Measurements from ENCODE around the gene ZNF619.
"Not testable (repeated sequence)": the region's sequence is repeated elsewhere in the genome, so short reads cannot be mapped to it uniquely, and the experiment has no call there.

ZNF619 gene

DNA sequence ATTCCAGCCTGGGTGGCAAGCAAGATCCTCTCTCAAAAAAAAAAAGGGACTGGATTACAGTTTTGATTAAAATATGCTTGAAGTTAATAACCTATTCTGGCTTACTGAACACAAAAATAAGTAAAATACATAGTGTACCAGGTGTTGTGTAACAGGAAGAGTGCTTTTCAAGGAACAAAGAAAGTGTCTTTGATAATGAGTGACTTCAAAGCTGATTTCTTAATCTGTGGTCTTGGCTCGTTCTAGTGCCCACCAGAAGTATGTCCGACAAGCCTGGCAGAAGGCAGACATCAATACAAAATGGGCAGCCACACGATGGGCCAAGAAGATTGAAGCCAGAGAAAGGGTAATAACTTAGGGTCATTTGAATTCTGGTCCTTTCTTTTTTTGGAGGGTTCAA is 15.8 kb upstream of the ZNF619 start:
- peaks cover 4% of the 10 kb centered on the region for H3K79me1 ChIP-seq (ENCODE audit: low read length)
- no peak overlapping the region for H3K4me3 ChIP-seq (ENCODE audit: low read depth, low read length)
- no peak overlapping the region for H2AK5ac ChIP-seq (ENCODE audit: low read length)
- H2AFZ ChIP-seq (ENCODE audit: insufficient read depth, low read length, poor library complexity) = no peak overlapping the region
- no peaks in the 10 kb centered on the region for H3K9me3 ChIP-seq (ENCODE audit: insufficient read depth, low read depth, low read length)
- H3K4me1 ChIP-seq (ENCODE audit: control insufficient read depth in 1 of 2, insufficient read depth in 2 of 2, low read length in 2 of 2) = peaks cover 0 to 2% of the 10 kb centered on the region in 2 experiments
- no peak overlapping the region for H4K8ac ChIP-seq (ENCODE audit: low read depth, low read length)
- H3K27me3 ChIP-seq (ENCODE audit: insufficient read depth, low read length) = no peaks in the 10 kb centered on the region
- no CpG with 5 or more reads among the region's 3 CpGs for WGBS (ENCODE audit: extremely low coverage, insufficient coverage, insufficient read length)
- no peak overlapping the region for H4K12ac ChIP-seq (ENCODE audit: low read depth, low read length)
- H3K4me2 ChIP-seq (ENCODE audit: low read length) = no peak overlapping the region
- H2BK5ac ChIP-seq (ENCODE audit: low read depth, low read length, poor library complexity) = no peak overlapping the region
- H3K36me3 ChIP-seq (ENCODE audit: control insufficient read depth in 1 of 2, insufficient read depth in 2 of 2, low read length in 2 of 2) = peaks cover 32 to 36% of the 10 kb centered on the region in 2 experiments
- no peak overlapping the region for H3K9ac ChIP-seq (ENCODE audit: low read length)
- no peak overlapping the region for H3K23ac ChIP-seq (ENCODE audit: low read length)
- no peak overlapping the region for H3K27ac ChIP-seq (ENCODE audit: low read depth, low read length)
- no peak overlapping the region for H2BK12ac ChIP-seq (ENCODE audit: low read length)
- no peak overlapping the region for H3K4ac ChIP-seq (ENCODE audit: low read depth, low read length)
- no peak overlapping the region for H2BK120ac ChIP-seq (ENCODE audit: insufficient read depth, low read length, poor library complexity)
- no peak for DNase-seq
- H3K18ac ChIP-seq (ENCODE audit: low read length) = no peak overlapping the region
- no peak overlapping the region for H4K91ac ChIP-seq (ENCODE audit: low read depth, low read length)
- peaks cover 7% of the 10 kb centered on the region for H3K79me2 ChIP-seq (ENCODE audit: control insufficient read depth, insufficient read depth, low read length, poor library complexity)
- no peak overlapping the region for H3K14ac ChIP-seq (ENCODE audit: low read length)

DNA sequence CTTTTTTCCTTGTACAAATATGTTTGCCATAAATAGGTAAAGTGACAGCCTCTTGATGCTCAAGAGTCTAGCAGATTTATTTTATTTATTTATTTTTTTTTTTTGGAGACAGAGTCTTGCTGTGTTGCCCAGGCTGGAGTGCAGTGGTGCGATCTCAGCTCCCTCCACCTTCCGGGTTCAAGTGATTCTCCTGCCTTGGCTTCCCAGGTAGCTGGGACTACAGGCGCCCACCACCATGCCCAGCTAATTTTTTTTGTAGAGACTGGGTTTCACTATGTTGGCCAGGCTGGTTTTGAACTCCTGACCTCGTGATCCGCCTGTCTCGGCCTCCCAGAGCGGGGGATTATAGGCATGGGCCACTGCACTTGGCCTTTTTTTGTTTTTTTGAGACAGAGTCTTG is 14.1 kb upstream of the ZNF619 start:
- not testable (repeated sequence) for H4K91ac ChIP-seq (ENCODE audit: low read depth, low read length); H3K23ac ChIP-seq (ENCODE audit: low read length); H3K14ac ChIP-seq (ENCODE audit: low read length); H3K79me2 ChIP-seq (ENCODE audit: control insufficient read depth, insufficient read depth, low read length, poor library complexity); H2BK120ac ChIP-seq (ENCODE audit: insufficient read depth, low read length, poor library complexity); H3K79me1 ChIP-seq (ENCODE audit: low read length); H3K4ac ChIP-seq (ENCODE audit: low read depth, low read length); H2BK5ac ChIP-seq (ENCODE audit: low read depth, low read length, poor library complexity); H2AFZ ChIP-seq (ENCODE audit: insufficient read depth, low read length, poor library complexity); H2BK12ac ChIP-seq (ENCODE audit: low read length); H3K4me3 ChIP-seq (ENCODE audit: low read depth, low read length); H2AK5ac ChIP-seq (ENCODE audit: low read length); H3K9ac ChIP-seq (ENCODE audit: low read length); H3K4me1 ChIP-seq (ENCODE audit: control insufficient read depth in 1 of 2, insufficient read depth in 2 of 2, low read length in 2 of 2); H3K9me3 ChIP-seq (ENCODE audit: insufficient read depth, low read depth, low read length); H4K8ac ChIP-seq (ENCODE audit: low read depth, low read length); H3K18ac ChIP-seq (ENCODE audit: low read length); H3K4me2 ChIP-seq (ENCODE audit: low read length); H3K27me3 ChIP-seq (ENCODE audit: insufficient read depth, low read length); H3K27ac ChIP-seq (ENCODE audit: low read depth, low read length); H4K12ac ChIP-seq (ENCODE audit: low read depth, low read length); DNase-seq
- peaks cover 32 to 36% of the 10 kb centered on the region in 2 experiments for H3K36me3 ChIP-seq (ENCODE audit: control insufficient read depth in 1 of 2, insufficient read depth in 2 of 2, low read length in 2 of 2)
- no CpG with 5 or more reads among the region's 7 CpGs for WGBS (ENCODE audit: extremely low coverage, insufficient coverage, insufficient read length)

DNA sequence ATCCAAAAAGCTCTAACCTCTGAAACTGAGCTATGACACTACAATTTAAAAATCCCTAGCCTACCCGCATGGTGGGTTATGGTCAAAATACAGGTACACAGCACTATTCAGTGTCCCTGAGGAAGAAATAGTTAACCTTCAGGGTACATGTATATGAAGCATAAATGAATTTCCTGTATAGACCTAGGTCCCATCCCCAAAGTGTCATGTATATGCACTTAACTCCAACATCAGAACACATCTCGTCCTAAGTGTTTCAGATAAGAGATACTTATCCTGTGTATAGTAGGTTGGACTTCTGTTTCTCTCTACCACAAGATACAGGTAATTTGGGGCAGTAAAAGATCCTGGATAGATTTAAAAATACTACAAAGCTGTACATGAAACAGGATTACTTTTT is 13.3 kb upstream of the ZNF619 start:
- Histone ChIP-seq H3K4me3 (ENCODE audit: low read depth, low read length) (no peak overlapping the region), H2AK5ac (ENCODE audit: low read length) (no peak overlapping the region), H3K23ac (ENCODE audit: low read length) (no peak overlapping the region), H2BK120ac (ENCODE audit: insufficient read depth, low read length, poor library complexity) (no peak overlapping the region), H3K4ac (ENCODE audit: low read depth, low read length) (no peak overlapping the region), H2BK12ac (ENCODE audit: low read length) (no peak overlapping the region), H3K18ac (ENCODE audit: low read length) (no peak overlapping the region), H3K9ac (ENCODE audit: low read length) (no peak overlapping the region), H4K8ac (ENCODE audit: low read depth, low read length) (no peak overlapping the region), H3K79me1 (ENCODE audit: low read length) (no peaks in the 10 kb centered on the region), H3K4me2 (ENCODE audit: low read length) (no peak overlapping the region), H3K27me3 (ENCODE audit: insufficient read depth, low read length) (no peaks in the 10 kb centered on the region), H3K9me3 (ENCODE audit: insufficient read depth, low read depth, low read length) (no peaks in the 10 kb centered on the region), H4K12ac (ENCODE audit: low read depth, low read length) (no peak overlapping the region), H2AFZ (ENCODE audit: insufficient read depth, low read length, poor library complexity) (no peak overlapping the region), H3K14ac (ENCODE audit: low read length) (no peak overlapping the region), H3K79me2 (ENCODE audit: control insufficient read depth, insufficient read depth, low read length, poor library complexity) (no peaks in the 10 kb centered on the region), H3K27ac (ENCODE audit: low read depth, low read length) (no peak overlapping the region), H3K4me1 (ENCODE audit: control insufficient read depth in 1 of 2, insufficient read depth in 2 of 2, low read length in 2 of 2) (no peaks in the 10 kb centered on the region), H2BK5ac (ENCODE audit: low read depth, low read length, poor library complexity) (no peak overlapping the region), H4K91ac (ENCODE audit: low read depth, low read length) (no peak overlapping the region), H3K36me3 (ENCODE audit: control insufficient read depth in 1 of 2, insufficient read depth in 2 of 2, low read length in 2 of 2) (peaks cover 30 to 34% of the 10 kb centered on the region in 2 experiments)
- no CpG with 5 or more reads among the region's 2 CpGs for WGBS (ENCODE audit: extremely low coverage, insufficient coverage, insufficient read length)
- DNase-seq = no peak

- Histone ChIP-seq H3K18ac (ENCODE audit: low read length) (no peak overlapping the region), H3K4ac (ENCODE audit: low read depth, low read length) (no peak overlapping the region), H3K4me1 (ENCODE audit: control insufficient read depth in 1 of 2, insufficient read depth in 2 of 2, low read length in 2 of 2) (no peaks in the 10 kb centered on the region), H4K91ac (ENCODE audit: low read depth, low read length) (no peak overlapping the region), H4K12ac (ENCODE audit: low read depth, low read length) (no peak overlapping the region), H3K23ac (ENCODE audit: low read length) (no peak overlapping the region), H3K4me3 (ENCODE audit: low read depth, low read length) (no peak overlapping the region), H3K9ac (ENCODE audit: low read length) (no peak overlapping the region), H3K4me2 (ENCODE audit: low read length) (no peak overlapping the region), H2BK12ac (ENCODE audit: low read length) (no peak overlapping the region), H2AK5ac (ENCODE audit: low read length) (no peak overlapping the region), H3K27me3 (ENCODE audit: insufficient read depth, low read length) (no peaks in the 10 kb centered on the region), H3K27ac (ENCODE audit: low read depth, low read length) (no peak overlapping the region), H2BK5ac (ENCODE audit: low read depth, low read length, poor library complexity) (no peak overlapping the region), H3K14ac (ENCODE audit: low read length) (no peak overlapping the region), H2BK120ac (ENCODE audit: insufficient read depth, low read length, poor library complexity) (no peak overlapping the region), H3K79me2 (ENCODE audit: control insufficient read depth, insufficient read depth, low read length, poor library complexity) (no peaks in the 10 kb centered on the region), H2AFZ (ENCODE audit: insufficient read depth, low read length, poor library complexity) (no peak overlapping the region), H3K9me3 (ENCODE audit: insufficient read depth, low read depth, low read length) (no peaks in the 10 kb centered on the region), H3K79me1 (ENCODE audit: low read length) (no peaks in the 10 kb centered on the region), H3K36me3 (ENCODE audit: control insufficient read depth in 1 of 2, insufficient read depth in 2 of 2, low read length in 2 of 2) (peaks cover 26 to 27% of the 10 kb centered on the region in 2 experiments), H4K8ac (ENCODE audit: low read depth, low read length) (no peak overlapping the region)
- WGBS (ENCODE audit: extremely low coverage, insufficient coverage, insufficient read length) = no CpG with 5 or more reads among the region's 9 CpGs
- no peak for DNase-seq
Observed at GRCh38 chr3:40464339-40465110, 12.4 kb upstream of the ZNF619 start.
